ENCODE measurements around the gene CADM1. TPM values are rescaled to one million over a fixed set of nuclear protein-coding genes. Genes with fewer than 3 reads are reported as not detected.

The CADM1 gene
- total and polyA plus RNA-seq, 9 donors: 6.6 to 61.2 (median 17.2) TPM

GRCh38 chr11:115314330-115314920 lies 189.8 kb downstream of the CADM1 start:
- H3K4me3 ChIP-seq: no peak overlapping the region
- WGBS, 3 donors: 64 to 76% (median 71%) methylated on average over 3 of the region's 3 CpGs
- H3K9me3 ChIP-seq: no peaks in the 10 kb centered on the region
- no peaks in the 10 kb centered on the region for H3K27me3 ChIP-seq
- no peaks in the 10 kb centered on the region for H3K4me1 ChIP-seq (ENCODE audit: insufficient read depth)
- intact Hi-C loops (cut with DNase I): no loop called here
- no peaks in the 10 kb centered on the region for H3K36me3 ChIP-seq
- no peak overlapping the region for H3K27ac ChIP-seq
- DNase-seq: no peak
- no peak for TF ChIP-seq CTCF (IDR thresholded peaks at IDR 0.05)
- no peak for TF ChIP-seq POLR2A (IDR thresholded peaks at IDR 0.05)
- TF ChIP-seq EP300 (IDR thresholded peaks at IDR 0.05): no peak

- Histone ChIP-seq H3K27me3 (no peaks in the 10 kb centered on the region), H3K9me3 (no peaks in the 10 kb centered on the region), H3K27ac (no peak overlapping the region), H3K4me1 (ENCODE audit: insufficient read depth) (no peaks in the 10 kb centered on the region), H3K36me3 (no peaks in the 10 kb centered on the region), H3K4me3 (no peak overlapping the region)
- WGBS, 3 donors: 90 to 96% (median 95%) methylated on average over 2 of the region's 2 CpGs
- DNase-seq: no peak
- TF ChIP-seq EP300 (IDR thresholded peaks at IDR 0.05) (no peak), CTCF (IDR thresholded peaks at IDR 0.05) (no peak), POLR2A (IDR thresholded peaks at IDR 0.05) (no peak)
- intact Hi-C loops (cut with DNase I): no loop called here
Measured at GRCh38 chr11:115313224-115313838, 190.9 kb downstream of the CADM1 start.

GRCh38 chr11:115311949-115312348 lies 192.3 kb downstream of the CADM1 start:
- intact Hi-C loops (cut with DNase I): no loop called here
- TF ChIP-seq CTCF (IDR thresholded peaks at IDR 0.05): no peak
- TF ChIP-seq EP300 (IDR thresholded peaks at IDR 0.05): no peak
- TF ChIP-seq POLR2A (IDR thresholded peaks at IDR 0.05): no peak
- Histone ChIP-seq H3K27ac (no peak overlapping the region), H3K9me3 (no peaks in the 10 kb centered on the region), H3K27me3 (no peaks in the 10 kb centered on the region), H3K36me3 (no peaks in the 10 kb centered on the region), H3K4me3 (no peak overlapping the region), H3K4me1 (ENCODE audit: insufficient read depth) (no peaks in the 10 kb centered on the region)
- DNase-seq: no peak
- 90 to 94% (median 93%) methylated on average over 3 of the region's 3 CpGs for WGBS, 3 donors

- 86 to 96% (median 96%) methylated on average over 1 of the region's 1 CpG for WGBS, 3 donors
- Histone ChIP-seq H3K4me1 (ENCODE audit: insufficient read depth) (no peaks in the 10 kb centered on the region), H3K9me3 (no peaks in the 10 kb centered on the region), H3K27me3 (no peaks in the 10 kb centered on the region), H3K4me3 (no peak overlapping the region), H3K27ac (no peak overlapping the region), H3K36me3 (no peaks in the 10 kb centered on the region)
- TF ChIP-seq EP300 (IDR thresholded peaks at IDR 0.05) (no peak), CTCF (IDR thresholded peaks at IDR 0.05) (no peak), POLR2A (IDR thresholded peaks at IDR 0.05) (no peak)
- DNase-seq: no peak
- intact Hi-C loops (cut with DNase I): no loop called here
Measured at GRCh38 chr11:115306689-115307088, 197.5 kb downstream of the CADM1 start.
